Hair follicle dermal papilla cell (primary cell): ENCODE measurements around the gene IL7R. TPM values are rescaled to one million over a fixed set of nuclear protein-coding genes. Genes with fewer than 3 reads are reported as not detected.

ENCODE experiments used
- small RNA-seq: library from RNA; depleted of rRNA; stranded (forward); fragments of <200 nt; gene quantifications from one replicate; pipeline ENCODE3, GENCODE V24; 2012
- total RNA-seq: library from RNA; depleted of rRNA; stranded (reverse); fragments of >200 nt; gene quantifications from 2 replicates; pipeline ENCODE4 v1.2.3, GENCODE V29; 2012

Gene IL7R
- total RNA-seq, result 12.0 and 13.2 TPM in 2 replicates

GRCh38 chr5:35856765-35857351, at the start of gene IL7R:
Gene IL7R (plus strand): TSS chr5:35856891. CDS start chr5:35856978, 87 bp downstream.

Small RNAs within 50 kb of the gene (small RNA-seq; reads per million reads assigned to genes)
- not detected for gene AC112204.1

Other genes starting within 250 kb of the IL7R start
- 5.5 and 10.5 TPM in 2 replicates for gene SPEF2, start 239.0 kb upstream of the IL7R start, total RNA-seq
- 1.1 TPM in 1 of 2 replicates, not detected in the other for gene CAPSL, start 81.7 kb downstream of the IL7R start, total RNA-seq
- not detected in 2 replicates for gene UGT3A1, start 134.5 kb downstream of the IL7R start, total RNA-seq
- gene UGT3A2, start 210.0 kb downstream of the IL7R start, total RNA-seq, result 5.2 and 8.1 TPM in 2 replicates